ENCODE data around the gene C1GALT1C1L.
"Not testable (repeated sequence)": the region's sequence is repeated elsewhere in the genome, so short reads cannot be mapped to it uniquely, and the experiment has no call there.

Gene C1GALT1C1L

DNA sequence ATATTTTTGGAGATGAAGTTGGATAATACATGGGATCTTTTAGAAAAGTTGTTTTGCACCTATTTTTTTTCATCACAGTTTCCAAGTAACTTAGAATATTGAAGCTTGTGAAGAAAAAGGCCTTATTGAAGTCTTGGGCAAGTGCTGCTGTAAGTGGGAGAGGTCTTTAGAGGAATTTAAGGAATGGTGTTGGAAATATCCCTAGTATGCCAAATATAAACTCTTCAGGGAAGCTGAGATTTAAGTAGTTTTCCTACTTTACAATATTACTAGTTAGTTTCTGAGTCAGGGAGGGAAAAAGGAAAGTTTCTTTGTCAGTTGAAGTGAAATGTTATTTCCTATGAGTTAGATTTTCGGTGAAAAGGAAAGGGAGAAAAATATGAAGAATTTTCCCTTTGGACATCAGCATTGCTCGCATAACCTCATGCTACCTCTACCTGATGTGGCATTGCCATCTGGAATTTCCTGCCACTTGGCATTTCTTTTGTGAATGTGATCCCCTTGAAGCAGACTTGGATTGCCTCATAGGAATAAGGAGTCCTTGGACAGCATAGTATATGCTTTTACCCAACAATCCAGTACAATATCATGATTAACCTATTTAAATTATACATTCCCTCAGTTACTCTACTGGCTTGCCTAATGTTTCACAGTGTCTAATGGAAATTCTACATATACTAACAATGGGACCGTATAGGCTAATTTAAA, 27.1 kb downstream of the C1GALT1C1L start:
- no peak for ATAC-seq

DNA sequence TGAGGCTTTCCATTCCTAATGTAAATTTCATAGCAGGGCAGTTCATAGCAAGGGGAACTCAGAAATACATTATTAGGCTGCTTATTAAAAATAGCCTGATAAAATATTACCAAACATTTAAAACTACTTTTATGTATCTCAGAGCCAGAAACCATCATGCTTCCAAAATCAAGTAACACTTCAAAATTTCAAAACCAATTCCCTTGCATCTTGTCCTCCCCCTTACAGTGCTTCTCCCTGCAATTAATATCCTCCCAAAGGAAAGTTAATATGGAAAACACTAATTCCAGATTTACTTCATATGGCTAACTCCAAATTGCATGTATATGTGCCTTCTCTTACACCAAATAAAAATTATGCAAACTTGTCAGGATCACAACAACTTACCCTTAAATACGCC, 32.5 kb downstream of the C1GALT1C1L start:
- ATAC-seq, result no peak

DNA sequence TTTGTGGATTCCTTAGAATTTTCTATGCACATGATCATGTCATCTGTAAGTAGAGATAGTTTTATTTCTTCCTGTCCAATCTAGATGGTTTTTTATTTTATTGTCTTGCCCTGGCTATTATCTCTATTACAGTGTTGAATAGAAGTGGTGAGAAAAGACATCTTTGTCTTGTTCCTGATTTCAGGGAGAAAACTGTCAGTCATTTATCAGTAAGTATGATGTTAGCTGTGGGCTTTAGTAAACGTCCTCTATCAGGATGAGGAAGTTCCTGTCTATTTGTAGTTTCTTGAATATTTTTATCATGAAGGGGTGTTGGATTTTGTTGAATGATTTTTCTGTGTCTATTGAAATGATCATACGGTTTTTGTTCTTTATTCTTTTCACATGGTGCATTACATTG, 33.9 kb downstream of the C1GALT1C1L start:
- ATAC-seq, result no peak

DNA sequence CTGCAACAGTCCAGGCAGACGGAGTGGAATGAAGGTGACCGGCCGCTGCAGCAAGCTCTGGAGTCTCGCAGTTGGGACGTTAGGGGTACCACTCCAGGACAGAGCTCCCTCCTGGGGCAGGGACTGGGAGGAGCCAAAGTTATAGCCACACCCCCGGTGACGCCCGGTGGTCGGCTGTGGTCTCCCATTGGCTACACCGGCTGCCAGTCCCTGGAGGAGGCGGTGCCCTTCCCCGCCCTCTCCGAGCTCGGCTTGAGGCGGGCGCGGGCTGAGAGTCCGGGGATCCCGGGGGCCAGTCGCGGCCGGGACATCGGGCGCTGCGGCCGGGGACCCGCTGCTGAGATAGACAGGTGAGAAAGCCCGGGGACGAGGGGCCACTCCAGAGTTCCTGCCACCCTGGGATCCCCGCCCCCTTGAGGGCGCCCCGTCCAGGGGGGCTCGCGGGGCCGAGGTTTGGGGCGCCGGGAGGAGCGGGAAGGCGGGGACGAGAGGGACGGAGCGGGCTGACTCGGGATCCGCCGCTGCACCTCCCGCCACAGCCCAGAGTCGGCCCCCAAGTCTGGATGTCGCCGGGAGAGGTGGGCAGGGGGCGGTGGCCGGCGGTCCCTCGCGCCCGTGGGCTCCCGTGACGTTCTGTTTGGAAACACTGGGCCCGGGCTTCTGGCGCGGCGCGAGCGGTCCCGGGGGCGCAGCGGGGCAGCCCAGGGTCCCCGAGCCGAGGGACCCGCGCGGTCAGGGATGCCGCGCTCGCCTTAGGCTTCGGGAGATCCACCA, 39.0 kb downstream of the C1GALT1C1L start, which contains the start of gene PLEKHH2:
Gene PLEKHH2, plus strand, starts transcription at position 231 of the 774 bp plus-strand sequence. CDS start 7,414 bp downstream, outside the sequence.
- peak; percentile 99 to 100 for ATAC-seq

- peak in 1 of 2 donors; percentile 23 for ATAC-seq
Measured at GRCh38 chr2:43636621-43637020, 39.6 kb downstream of the C1GALT1C1L start.

DNA sequence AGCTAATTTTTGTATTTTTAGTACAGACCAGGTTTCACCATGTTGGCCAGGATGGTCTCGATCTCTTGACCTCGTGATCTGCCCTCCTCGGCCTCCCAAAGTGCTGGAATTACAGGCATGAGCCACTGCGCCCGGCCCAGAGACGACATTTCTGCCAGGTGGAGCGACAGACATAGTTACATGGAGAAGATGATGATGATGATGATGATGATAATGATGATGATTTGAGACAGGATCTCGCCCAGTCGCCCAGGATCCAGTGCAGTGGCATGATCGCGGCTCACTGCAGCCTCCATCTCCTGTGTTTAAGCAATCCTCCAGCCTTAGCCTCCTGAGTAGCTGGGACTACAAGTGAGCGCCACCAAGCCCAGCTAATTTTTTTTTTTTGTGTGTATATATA, 40.1 kb downstream of the C1GALT1C1L start:
- ATAC-seq, result not testable (repeated sequence)

DNA sequence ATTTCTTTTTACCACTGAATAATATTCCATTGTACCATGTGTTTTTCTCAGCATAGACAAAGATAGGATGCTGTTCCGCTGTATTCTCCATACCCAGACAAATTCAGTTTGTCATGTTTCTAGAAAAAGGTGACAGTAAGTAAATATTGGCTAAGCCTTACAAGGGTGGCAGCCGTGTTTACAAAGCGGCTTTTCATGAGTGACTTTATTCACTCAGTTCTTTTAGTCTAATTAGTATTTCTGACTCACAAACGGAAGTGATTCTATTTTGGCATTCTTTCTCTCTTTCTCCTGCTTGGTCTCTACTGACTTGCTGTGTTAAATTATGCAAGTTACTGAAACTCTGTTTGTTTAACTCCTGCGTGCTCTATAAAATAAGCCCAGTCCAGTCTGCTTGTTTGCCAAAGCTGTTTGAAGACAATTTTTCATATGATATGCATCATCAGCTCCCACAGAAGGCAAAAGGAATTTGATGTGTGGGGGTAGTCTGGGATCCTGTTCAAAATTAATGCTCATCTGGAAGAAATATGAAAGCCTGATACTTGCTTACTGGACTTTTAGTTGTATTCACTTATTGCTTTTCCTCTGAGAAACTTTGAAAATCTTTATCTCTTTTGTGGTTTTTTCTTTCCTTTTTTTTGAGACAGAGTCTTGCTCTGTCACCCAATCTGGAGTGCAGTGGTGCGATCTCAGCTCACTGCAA, 41.5 kb downstream of the C1GALT1C1L start:
- no peak for ATAC-seq

DNA sequence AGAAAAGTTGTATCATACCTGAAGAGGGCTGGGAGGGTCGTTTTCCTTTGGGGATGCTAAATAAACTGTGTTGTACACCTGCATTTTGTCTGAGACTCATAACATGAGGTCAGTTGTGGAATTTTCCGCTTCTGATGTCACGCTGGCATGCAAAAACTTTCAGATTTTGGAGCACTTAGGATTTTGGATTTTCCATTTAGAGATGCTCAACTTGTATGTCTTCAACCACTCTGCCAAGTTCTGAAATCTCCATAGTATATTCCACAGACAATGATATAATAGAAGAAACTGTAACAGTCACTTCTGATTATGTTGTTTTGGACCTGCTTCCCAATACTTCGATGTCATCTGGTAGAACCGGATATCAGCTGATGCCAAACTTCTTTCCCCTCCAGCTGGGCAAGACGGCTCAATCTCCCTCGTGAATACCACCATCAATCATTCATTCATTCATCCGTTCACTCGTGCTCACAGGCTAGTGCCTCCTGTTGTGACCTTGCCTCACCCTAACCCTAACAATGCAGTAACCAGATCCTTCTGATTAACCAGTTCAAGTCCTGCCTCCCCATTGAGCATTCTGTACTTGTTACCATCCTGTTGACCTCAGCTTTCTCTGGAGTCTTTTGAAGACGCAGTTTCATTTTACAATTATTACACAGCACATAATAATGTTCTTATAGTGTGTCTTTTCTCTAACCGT, 44.5 kb downstream of the C1GALT1C1L start:
- ATAC-seq, result no peak
